AG04450 (cell line): ENCODE data around the gene CHRNB2. TPM values are rescaled to one million over a fixed set of nuclear protein-coding genes. Genes with fewer than 3 reads are reported as not detected.

Experiments used
- CTCF ChIA-PET: fragments of 300-600, 350-600 bp; formaldehyde crosslinking; extraction: SDS; loops from one replicate; lab custom pipeline; 2022; ENCODE audit warnings: antibody characterized with exemption, inconsistent platforms; lab: Charles Lee
- POLR2A ChIA-PET: fragments of 350-600 bp; formaldehyde crosslinking; extraction: SDS; loops from one replicate; lab custom pipeline; 2021; ENCODE audit warnings: antibody characterized with exemption, inconsistent platforms; lab: Yijun Ruan, JAX
- DNase-seq: peaks from one replicate; pipeline ENCODE4 v3.0.0-alpha.2; 2011; ENCODE audit warnings: low read depth, low spot score
- H3K27ac ChIP-seq: one replicate; pipeline ENCODE4 v1.5.1; 2012; ENCODE audit warnings: low read depth, low read length, control low read depth
- H3K27me3 ChIP-seq: one replicate; pipeline ENCODE4 v1.6.0; 2012; ENCODE audit warnings: low read length; ENCODE audit not compliant: control insufficient read depth, insufficient read depth
- H3K4me3 ChIP-seq: 2 replicates; pipeline ENCODE4 v1.5.1; 2011; ENCODE audit warnings: mild to moderate bottlenecking, low read depth, low read length, control low read depth
- H3K9me3 ChIP-seq: 2 replicates; pipeline ENCODE4 v1.5.1; 2012; ENCODE audit warnings: low read length; ENCODE audit not compliant: control insufficient read depth, insufficient read depth
- CTCF ChIP-seq: IDR thresholded peaks from 2 replicates; pipeline ENCODE4 v1.5.1; 2011; ENCODE audit warnings: low read depth, low read length, control low read depth, inconsistent platforms
- polyA plus RNA-seq: library from polyadenylated mRNA; depleted of rRNA; stranded (reverse); fragments of >200 nt; gene quantifications from 2 replicates; pipeline ENCODE4 v1.2.3, GENCODE V29; 2011

CHRNB2 gene
- polyA plus RNA-seq, 1 experiment, result 0.06 TPM

GRCh38 chr1:154589780-154590179, 22.2 kb downstream of the CHRNB2 start:
- DNase-seq, result no peak
- no peaks in the 10 kb centered on the region for H3K9me3 ChIP-seq
- no peak overlapping the region for H3K27ac ChIP-seq
- CTCF ChIA-PET, result interaction anchor here (0.7 kb wide), 2 partner anchors 22 to 108 kb away, joined by 3 to 5 read pairs; no protein-coding TSS in a partner anchor
- no peak for TF ChIP-seq CTCF
- POLR2A ChIA-PET, result interaction anchor here (0.7 to 0.8 kb wide), 2 partner anchors 13 to 329 kb away, joined by 3 to 10 read pairs; no protein-coding TSS in a partner anchor
- H3K4me3 ChIP-seq, result no peak overlapping the region
- H3K27me3 ChIP-seq, result no peaks in the 10 kb centered on the region

- no peaks in the 10 kb centered on the region for H3K27me3 ChIP-seq
- DNase-seq, result no peak
- no peaks in the 10 kb centered on the region for H3K9me3 ChIP-seq
- CTCF ChIA-PET, result interaction anchor here (1.1 kb wide), 1 partner anchor 31 kb away, joined by 9 read pairs; no protein-coding TSS in a partner anchor
- no peak overlapping the region for H3K27ac ChIP-seq
- TF ChIP-seq CTCF, result no peak
- POLR2A ChIA-PET, result interaction anchor here (0.7 to 1.4 kb wide), 2 partner anchors 13 to 25 kb away, joined by 3 to 4 read pairs; no protein-coding TSS in a partner anchor
- H3K4me3 ChIP-seq, result no peak overlapping the region
Observed at GRCh38 chr1:154590756-154591155, 23.2 kb downstream of the CHRNB2 start.

- no peak for TF ChIP-seq CTCF
- H3K9me3 ChIP-seq, result no peaks in the 10 kb centered on the region
- no peak overlapping the region for H3K4me3 ChIP-seq
- ChIA-PET CTCF (interaction anchor here (0.7 to 1.1 kb wide), 2 partner anchors 32 to 288 kb away, joined by 5 to 9 read pairs; no protein-coding TSS in a partner anchor), POLR2A (interaction anchor here (0.7 to 1.4 kb wide), 2 partner anchors 14 to 25 kb away, joined by 3 to 4 read pairs; no protein-coding TSS in a partner anchor)
- no peaks in the 10 kb centered on the region for H3K27me3 ChIP-seq
- no peak for DNase-seq
- peak overlapping the region; percentile 63 for H3K27ac ChIP-seq
Observed at GRCh38 chr1:154591206-154591605, 23.6 kb downstream of the CHRNB2 start.

GRCh38 chr1:154593390-154593789, 25.8 kb downstream of the CHRNB2 start:
- ChIA-PET CTCF (no interaction called here), POLR2A (no interaction called here)
- DNase-seq, result no peak
- Histone ChIP-seq H3K9me3 (no peaks in the 10 kb centered on the region), H3K4me3 (no peak overlapping the region), H3K27ac (no peak overlapping the region), H3K27me3 (no peaks in the 10 kb centered on the region)
- TF ChIP-seq CTCF, result no peak

- no peak overlapping the region for H3K27ac ChIP-seq
- no peak for DNase-seq
- ChIA-PET POLR2A (no interaction called here), CTCF (interaction anchor here (1.9 kb wide), 1 partner anchor 35 kb away, joined by 7 read pairs; no protein-coding TSS in a partner anchor)
- no peaks in the 10 kb centered on the region for H3K27me3 ChIP-seq
- TF ChIP-seq CTCF, result no peak
- H3K9me3 ChIP-seq, result no peaks in the 10 kb centered on the region
- H3K4me3 ChIP-seq, result no peak overlapping the region
Observed at GRCh38 chr1:154594811-154595210, 27.2 kb downstream of the CHRNB2 start.
